Measurements from ENCODE around the gene KCND3. TPM values are rescaled to one million over a fixed set of nuclear protein-coding genes. Genes with fewer than 3 reads are reported as not detected.

Gene KCND3
- 0.02 TPM for total RNA-seq (2013)
- polyA plus RNA-seq (not detected), polyA minus RNA-seq (not detected in 2 replicates), total RNA-seq (0 to 4.4 (median 0.17) reads per million in 11 experiments)

DNA sequence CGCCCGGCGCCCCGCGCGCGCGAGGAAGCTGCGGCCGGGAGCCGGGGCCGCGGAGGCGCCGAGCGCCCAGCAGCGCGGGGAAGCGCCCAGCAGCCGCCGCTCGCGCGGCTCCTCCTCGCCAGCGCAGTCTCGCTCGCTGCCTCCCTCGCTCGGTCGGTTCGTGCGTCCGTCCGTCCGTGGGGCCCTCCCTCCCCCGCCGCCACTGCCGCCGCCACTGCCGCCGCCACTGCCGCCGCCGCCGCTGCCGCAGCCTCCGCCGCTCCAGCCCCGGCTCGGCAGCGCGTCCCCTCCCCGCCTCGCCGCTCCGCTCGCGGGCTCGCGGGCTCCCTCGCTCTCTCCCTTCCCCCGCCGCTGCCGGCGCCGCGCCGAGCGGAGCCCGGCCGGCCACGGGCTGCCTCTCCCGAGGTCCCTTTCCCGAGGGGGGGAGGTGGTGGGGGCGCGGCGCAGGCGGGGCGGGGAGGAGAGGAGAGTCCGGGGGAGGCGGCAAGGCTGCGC lies at the start of gene KCND3:
KCND3 (minus strand) TSS at position 138 of the 495 bp plus-strand sequence.
- Histone ChIP-seq H3K4me3 (replicated peaks in 1 of 3; ENCODE audit: low read depth in 2 of 3, low read length in 3 of 3) (no peak within 1 kb of the TSS), H3K9ac (ENCODE audit: insufficient read depth, low read length, poor library complexity, severe bottlenecking) (no peak within 1 kb of the TSS), H3K36me3 (replicated peaks in 1 of 2; ENCODE audit: control insufficient read depth in 1 of 2, insufficient read depth in 2 of 2, low read length in 2 of 2) (no peaks in the 10 kb centered on the region), H4K20me1 (ENCODE audit: insufficient read depth, low read length) (no peaks in the 10 kb centered on the region), H3K9me3 (replicated peaks in 1 of 2; ENCODE audit: control insufficient read depth in 1 of 2, insufficient read depth in 1 of 2, low read length in 2 of 2) (peaks cover 0 to 5% of the 10 kb centered on the region in 2 donors), H3K4me2 (replicated peaks; ENCODE audit: extremely low read depth, low read length, poor library complexity, severe bottlenecking) (peak within 1 kb of the TSS; percentile 26), H3K27ac (ENCODE audit: low read depth in 1 of 2, low read length in 2 of 2) (no peak within 1 kb of the TSS), H3K79me2 (ENCODE audit: insufficient read depth, low read length) (no peaks in the 10 kb centered on the region), H3K4me1 (ENCODE audit: control insufficient read depth in 1 of 2, insufficient read depth in 2 of 2, low read length in 2 of 2) (no peaks in the 10 kb centered on the region), H2AFZ (ENCODE audit: insufficient read depth, low read depth, low read length, poor library complexity, severe bottlenecking) (no peak within 1 kb of the TSS), H3K27me3 (ENCODE audit: control insufficient read depth in 2 of 2, insufficient read depth in 2 of 2, low read length in 2 of 2) (peaks cover 31 to 72% of the 10 kb centered on the region in 2 donors)
- TF ChIP-seq, protein P1, sequence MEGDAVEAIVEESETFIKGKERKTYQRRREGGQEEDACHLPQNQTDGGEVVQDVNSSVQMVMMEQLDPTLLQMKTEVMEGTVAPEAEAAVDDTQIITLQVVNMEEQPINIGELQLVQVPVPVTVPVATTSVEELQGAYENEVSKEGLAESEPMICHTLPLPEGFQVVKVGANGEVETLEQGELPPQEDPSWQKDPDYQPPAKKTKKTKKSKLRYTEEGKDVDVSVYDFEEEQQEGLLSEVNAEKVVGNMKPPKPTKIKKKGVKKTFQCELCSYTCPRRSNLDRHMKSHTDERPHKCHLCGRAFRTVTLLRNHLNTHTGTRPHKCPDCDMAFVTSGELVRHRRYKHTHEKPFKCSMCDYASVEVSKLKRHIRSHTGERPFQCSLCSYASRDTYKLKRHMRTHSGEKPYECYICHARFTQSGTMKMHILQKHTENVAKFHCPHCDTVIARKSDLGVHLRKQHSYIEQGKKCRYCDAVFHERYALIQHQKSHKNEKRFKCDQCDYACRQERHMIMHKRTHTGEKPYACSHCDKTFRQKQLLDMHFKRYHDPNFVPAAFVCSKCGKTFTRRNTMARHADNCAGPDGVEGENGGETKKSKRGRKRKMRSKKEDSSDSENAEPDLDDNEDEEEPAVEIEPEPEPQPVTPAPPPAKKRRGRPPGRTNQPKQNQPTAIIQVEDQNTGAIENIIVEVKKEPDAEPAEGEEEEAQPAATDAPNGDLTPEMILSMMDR (IDR thresholded peaks at IDR 0.05) = no peak
- Mint-ChIP-seq H3K4me1 (peaks cover 7% of the 10 kb centered on the region), H3K27ac (no peak within 1 kb of the TSS), H3K4me3 (peak within 1 kb of the TSS in 1 of 2 donors; percentile 83), H3K36me3 (no peaks in the 10 kb centered on the region), H3K9me3 (peaks cover 0 to 13% (median 3%) of the 10 kb centered on the region in 7 donors), H3K27me3 (ENCODE audit: low read depth in 3 of 3) (peaks cover 51 to 77% (median 55%) of the 10 kb centered on the region in 3 donors)
- DNase-seq = no peak
- under 1% methylated on average over 60 of the region's 83 CpGs for WGBS (ENCODE audit: insufficient coverage)
- intact Hi-C loops (cut with micrococcal nuclease) = no loop called here

GRCh38 chr1:112034277-112034676 lies 44.8 kb upstream of the KCND3 start:
- Histone ChIP-seq H3K36me3 (replicated peaks in 1 of 2; ENCODE audit: control insufficient read depth in 1 of 2, insufficient read depth in 2 of 2, low read length in 2 of 2) (no peaks in the 10 kb centered on the region), H4K20me1 (ENCODE audit: insufficient read depth, low read length) (no peaks in the 10 kb centered on the region), H3K27ac (ENCODE audit: low read depth in 1 of 2, low read length in 2 of 2) (no peak overlapping the region), H3K4me1 (ENCODE audit: control insufficient read depth in 1 of 2, insufficient read depth in 2 of 2, low read length in 2 of 2) (no peaks in the 10 kb centered on the region), H3K9ac (ENCODE audit: insufficient read depth, low read length, poor library complexity, severe bottlenecking) (no peak overlapping the region), H3K9me3 (replicated peaks in 1 of 2; ENCODE audit: control insufficient read depth in 1 of 2, insufficient read depth in 1 of 2, low read length in 2 of 2) (no peaks in the 10 kb centered on the region), H3K79me2 (ENCODE audit: insufficient read depth, low read length) (no peaks in the 10 kb centered on the region), H3K4me2 (replicated peaks; ENCODE audit: extremely low read depth, low read length, poor library complexity, severe bottlenecking) (no peak overlapping the region), H3K27me3 (ENCODE audit: control insufficient read depth in 2 of 2, insufficient read depth in 2 of 2, low read length in 2 of 2) (no peaks in the 10 kb centered on the region), H3K4me3 (replicated peaks in 1 of 3; ENCODE audit: low read depth in 2 of 3, low read length in 3 of 3) (no peak overlapping the region), H2AFZ (ENCODE audit: insufficient read depth, low read depth, low read length, poor library complexity, severe bottlenecking) (no peak overlapping the region)
- no peaks in the 10 kb centered on the region for H3K36me3 Mint-ChIP-seq
- no peak for DNase-seq
- intact Hi-C loops (cut with micrococcal nuclease) = no loop called here
- H3K4me3 Mint-ChIP-seq = no peak overlapping the region
- H3K27ac Mint-ChIP-seq = no peak overlapping the region
- WGBS (ENCODE audit: insufficient coverage) = no CpG with 5 or more reads among the region's 1 CpG
- no peaks in the 10 kb centered on the region for H3K9me3 Mint-ChIP-seq
- H3K27me3 Mint-ChIP-seq (ENCODE audit: low read depth in 3 of 3) = peaks cover 0 to 7% (median 3%) of the 10 kb centered on the region in 3 donors
- H3K4me1 Mint-ChIP-seq = no peaks in the 10 kb centered on the region
- TF ChIP-seq, protein P1 (IDR thresholded peaks at IDR 0.05) = no peak

All from CD14-positive monocyte (primary cell).